CD4-positive, alpha-beta T cell treated with Interleukin-4 for 1 hour (primary cell): ENCODE data around the gene HS3ST2.
"Not testable (repeated sequence)": the region's sequence is repeated elsewhere in the genome, so short reads cannot be mapped to it uniquely, and the experiment has no call there.

ENCODE experiments used
- DNase-seq, 2 donors: peaks; one replicate each; pipeline ENCODE4 v3.0.0-alpha.2; 2020 to 2022

Gene HS3ST2

DNA sequence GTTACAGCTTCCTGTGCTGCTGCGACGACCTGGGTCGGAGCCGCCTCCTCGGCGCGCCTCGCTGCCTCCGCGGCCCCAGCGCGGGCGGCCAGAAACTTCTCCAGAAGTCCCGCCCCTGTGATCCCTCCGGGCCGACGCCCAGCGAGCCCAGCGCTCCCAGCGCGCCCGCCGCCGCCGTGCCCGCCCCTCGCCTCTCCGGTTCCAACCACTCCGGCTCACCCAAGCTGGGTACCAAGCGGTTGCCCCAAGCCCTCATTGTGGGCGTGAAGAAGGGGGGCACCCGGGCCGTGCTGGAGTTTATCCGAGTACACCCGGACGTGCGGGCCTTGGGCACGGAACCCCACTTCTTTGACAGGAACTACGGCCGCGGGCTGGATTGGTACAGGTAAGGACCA is 746 bp downstream of the HS3ST2 start:
- no peak for DNase-seq

DNA sequence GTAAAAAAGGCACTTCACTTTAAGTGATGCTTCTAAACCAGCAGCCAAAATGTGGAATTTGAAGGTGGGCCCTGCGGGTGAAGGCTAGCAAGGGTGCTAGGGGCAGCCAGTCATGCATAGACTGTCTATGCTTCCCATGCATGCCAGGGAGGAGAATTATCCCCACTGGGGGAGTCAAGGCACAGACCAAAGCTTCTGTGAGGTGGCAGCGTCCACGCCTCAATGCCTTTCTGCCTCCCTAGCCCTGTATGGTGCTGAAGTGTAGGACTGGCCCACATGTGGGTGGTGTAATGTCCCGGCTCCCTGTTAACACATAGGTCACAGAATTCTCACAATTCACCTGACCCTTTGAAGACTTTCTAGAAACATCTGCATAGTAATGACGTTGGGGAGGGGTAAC is 1.9 kb downstream of the HS3ST2 start:
- DNase-seq = no peak

DNA sequence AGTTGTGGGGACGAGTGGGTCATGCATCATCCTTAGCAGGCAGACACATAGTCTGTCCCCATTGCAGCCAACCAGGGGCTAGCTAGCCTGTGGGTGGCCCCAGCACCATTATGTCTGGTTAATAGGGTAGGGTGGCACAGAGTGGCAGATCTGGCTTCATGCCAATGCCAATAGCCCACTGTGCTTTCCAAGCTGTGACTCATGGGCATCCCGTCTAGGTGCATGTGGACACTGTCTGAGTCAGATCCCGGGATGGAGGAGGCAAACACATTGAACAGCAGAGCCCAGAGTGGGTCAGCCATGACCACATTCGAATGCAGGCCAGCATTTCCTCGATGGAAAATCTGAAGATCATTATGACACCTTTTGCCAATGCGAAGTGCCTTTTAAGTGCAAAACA is 2.5 kb downstream of the HS3ST2 start:
- DNase-seq = no peak

DNA sequence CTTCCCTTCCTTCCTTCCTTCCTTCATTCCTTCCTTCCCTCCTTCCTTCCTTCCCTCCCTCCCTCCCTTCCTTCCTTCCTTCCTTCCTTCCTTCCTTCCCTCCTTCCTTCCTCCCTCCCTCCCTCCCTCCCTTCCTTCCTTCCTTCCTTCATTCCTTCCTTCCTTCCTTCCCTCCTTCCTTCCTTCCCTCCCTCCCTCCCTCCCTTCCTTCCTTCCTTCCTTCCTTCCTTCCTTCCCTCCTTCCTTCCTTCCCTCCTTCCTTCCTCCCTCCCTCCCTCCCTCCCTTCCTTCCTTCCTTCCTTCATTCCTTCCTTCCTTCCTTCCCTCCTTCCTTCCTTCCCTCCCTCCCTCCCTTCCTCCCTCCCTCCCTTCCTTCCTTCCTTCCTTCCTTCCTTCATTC is 4.8 kb downstream of the HS3ST2 start:
- not testable (repeated sequence) for DNase-seq

DNA sequence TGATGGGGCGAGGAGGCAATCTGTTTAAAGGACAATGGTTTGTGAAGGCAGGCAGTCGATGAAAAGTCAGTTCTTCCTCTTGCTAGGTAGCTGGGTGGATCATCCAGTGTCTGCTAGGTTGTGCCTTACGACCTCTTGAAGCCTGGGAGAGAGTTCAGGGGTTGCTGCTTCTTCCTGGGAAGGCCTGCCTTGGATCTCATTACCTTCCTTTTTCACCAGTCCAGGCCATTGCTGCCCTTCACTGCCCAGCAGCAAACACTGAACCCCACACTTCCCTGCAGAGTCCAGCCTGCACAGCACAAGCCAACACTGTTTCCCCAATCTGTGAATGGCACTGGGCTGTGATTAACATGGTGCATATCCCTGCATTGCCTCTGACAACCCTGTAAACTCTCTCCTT is 24.7 kb downstream of the HS3ST2 start:
- DNase-seq = no peak

DNA sequence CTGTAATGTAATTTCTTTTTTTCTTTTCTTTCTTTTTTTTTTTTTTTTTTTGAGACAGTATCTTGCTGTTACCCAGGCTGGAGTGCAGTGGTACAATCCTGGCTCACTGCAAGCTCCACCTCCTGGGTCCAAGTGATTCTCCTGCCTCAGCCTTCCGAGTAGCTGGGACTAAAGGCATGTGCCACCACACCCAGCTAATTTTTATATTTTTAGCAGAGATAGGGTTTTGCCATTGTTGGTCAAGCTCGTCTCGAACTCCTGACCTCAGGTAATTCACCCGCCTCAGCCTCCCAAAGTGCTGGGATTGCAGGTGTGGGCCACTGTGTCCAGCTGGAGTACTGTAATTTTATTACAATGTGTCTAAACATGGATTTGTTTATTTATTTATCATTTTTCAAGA is 28.1 kb downstream of the HS3ST2 start:
- DNase-seq = not testable (repeated sequence)

DNA sequence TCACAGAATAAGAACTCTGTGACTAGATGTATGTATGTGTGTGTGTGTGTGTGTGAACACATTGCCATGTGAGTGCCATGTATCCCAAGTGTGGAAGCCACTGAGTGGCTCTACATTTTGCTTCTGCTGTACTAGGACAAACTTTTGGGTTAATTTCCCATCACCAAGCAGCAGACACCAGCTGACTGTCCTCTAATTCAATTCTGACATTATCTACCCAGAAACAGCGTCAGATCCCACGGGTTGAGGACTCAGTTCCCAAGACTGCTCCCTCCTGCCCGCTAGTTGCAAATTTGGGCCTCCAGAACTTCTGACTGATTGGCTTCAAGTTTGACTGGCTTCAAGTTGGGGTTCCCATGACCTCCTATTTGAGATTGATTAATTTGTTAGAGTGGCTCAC is 29.2 kb downstream of the HS3ST2 start:
- DNase-seq = no peak

DNA sequence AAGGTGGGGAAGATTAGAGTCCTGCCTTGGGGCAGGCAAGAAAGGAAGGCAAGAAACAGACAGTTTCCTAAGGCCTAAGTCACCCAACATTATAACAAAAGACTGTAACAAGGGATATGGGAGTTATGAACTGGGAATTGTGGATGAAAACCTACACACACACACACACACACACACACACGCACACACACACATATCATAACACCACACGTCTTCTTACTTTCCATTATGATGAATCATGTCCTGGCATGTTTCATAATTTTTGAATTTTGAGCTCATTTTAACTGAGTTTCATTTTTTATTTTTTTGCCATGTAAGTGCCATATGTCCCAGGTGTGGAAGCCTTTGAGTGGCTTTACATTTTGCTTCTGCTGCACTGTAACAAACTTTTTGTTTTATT is 29.9 kb downstream of the HS3ST2 start:
- no peak for DNase-seq

DNA sequence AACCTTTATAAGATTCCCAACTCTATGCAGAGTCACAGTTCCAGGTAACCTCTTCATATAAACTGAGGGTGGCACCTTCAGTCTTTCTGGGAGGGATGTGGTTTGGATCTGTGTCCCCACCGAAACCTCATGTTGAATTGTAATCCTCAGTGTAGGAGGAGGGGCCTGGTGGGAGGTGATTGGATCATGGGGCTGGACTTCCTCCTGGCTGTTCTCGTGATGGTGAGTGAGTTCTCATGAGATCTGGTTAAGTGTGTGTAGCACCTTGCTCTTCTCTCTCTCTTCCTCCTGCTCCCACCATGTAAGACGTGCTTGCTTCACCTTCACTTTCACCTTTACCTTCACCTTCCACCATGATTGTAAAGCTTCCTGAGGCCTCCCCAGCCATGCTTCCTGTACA is 30.5 kb downstream of the HS3ST2 start:
- no peak for DNase-seq

DNA sequence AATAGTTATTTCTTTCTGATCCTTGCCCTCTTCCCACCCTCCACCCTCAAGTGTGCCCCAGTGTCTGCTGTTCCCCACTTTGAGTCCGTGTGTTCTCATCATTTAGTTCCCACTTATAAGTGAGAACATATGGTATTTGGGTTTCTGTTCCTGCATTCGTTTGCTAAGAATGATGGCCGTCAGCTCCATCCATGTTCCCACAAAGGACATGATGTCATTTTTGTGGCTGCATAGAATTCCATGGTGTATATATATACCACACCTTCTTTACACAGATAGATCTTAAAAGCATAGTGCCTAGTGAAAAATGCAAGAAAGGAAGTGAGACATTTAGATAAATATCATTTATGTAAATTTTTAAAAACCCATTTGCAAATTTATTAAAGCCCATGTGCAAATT is 33.1 kb downstream of the HS3ST2 start:
- no peak for DNase-seq

DNA sequence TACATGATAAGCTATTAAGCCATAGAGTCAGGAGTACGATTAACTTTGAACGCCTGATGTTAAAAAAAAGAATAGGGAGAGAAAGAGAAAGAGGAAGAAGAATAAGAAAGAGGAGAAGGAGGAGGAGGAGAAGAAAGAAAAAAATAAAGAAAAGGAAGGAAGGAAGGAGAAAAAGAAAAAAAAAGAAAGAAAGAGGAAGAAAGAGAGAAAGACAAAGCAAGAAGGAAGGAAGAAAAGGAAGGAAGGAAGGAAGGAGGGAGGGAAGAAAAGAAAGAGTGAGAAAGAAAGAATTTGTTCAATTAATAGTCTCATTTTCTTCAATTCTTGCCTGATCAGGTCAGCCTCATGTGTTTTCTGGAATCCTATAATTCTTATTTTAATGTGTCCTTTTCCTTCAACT is 33.7 kb downstream of the HS3ST2 start:
- DNase-seq = no peak

DNA sequence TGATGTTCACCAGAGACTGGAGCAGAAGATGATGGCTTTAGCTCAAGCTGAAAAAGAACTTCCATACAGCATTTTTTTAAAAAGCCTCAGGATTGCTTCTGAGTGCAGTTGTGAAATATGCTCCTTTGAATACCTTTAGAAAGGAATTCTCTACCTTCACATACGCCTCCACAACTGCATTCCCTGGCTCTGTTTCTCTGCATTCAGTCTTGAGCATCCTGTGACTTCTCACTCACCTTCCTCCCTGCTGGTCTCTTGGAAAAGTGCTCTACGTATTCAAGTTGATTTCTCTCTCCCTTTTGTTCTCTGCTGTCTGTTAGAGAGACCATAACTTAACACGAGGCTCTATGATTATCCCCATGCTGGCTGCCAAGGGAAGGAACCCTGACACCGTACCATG is 34.5 kb downstream of the HS3ST2 start:
- no peak for DNase-seq

DNA sequence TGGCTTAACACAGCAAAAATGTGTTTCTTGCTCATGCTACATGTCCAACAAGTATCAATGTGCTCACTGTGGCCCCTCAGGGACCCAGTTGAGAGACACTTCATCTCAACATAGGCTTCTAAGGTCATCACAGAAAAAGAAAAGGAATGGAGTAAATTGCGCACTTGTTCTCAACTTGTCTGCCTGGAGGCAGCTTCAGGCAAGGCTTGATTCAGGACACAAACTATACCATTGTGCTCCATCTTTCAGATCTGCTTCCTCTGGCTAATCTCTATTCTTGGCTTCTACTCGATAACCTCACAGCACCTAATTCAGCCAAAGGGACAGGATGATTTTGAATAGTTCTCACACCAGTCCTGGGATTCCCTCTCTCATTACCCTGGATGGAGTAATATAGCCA is 35.6 kb downstream of the HS3ST2 start:
- DNase-seq = no peak

DNA sequence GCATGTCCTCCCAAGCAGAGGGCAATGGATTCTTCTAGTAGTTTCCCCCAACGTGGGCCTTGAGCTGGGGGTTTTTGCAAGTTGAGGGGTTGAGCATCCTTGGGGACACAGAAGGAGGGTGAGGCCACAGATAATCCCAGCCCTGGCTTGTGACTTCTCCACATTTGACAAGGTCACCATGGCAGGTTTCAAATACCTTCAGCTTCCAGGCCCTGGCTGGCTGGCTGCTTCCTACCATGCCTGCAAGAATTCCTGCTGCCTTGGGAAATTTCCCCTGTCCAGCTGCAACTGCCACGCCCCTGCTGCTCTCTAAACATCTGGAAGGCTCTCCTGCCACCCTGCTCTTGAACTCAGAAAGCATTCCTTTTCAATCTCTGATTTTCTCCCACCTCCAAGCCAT is 41.3 kb downstream of the HS3ST2 start:
- no peak for DNase-seq

DNA sequence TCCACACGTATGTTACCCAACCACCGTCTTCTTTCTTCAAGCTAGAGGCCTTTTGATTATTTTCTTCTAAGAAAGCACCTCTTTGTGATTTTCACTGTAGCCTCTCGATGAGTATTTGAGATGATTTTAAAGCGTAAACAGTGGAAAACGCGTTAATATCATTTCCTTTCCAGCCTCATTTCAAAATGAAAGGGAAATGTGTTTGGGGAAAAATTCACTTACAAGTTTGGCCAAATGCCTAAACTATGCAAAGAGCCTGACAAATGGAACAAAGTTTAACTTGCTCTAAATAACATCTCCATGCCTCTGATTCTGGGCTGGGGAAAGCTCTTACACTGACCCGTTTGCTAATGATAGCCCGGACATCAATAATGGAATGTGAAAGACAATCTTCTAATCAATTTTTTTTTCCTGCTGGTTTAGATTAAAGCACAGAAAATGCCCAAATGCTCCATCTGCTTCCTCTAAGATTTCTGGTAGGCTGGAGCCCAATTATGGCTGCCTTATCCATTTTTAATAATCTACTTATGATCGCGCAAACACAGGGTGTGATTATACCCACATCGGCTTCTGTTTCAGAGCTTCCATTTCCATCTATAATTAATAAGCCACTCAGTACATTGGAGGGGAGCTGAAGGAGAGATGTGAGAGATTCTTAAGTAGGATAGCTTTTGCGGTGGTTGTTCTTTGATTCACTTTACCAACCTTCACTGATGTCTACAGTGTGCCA is 43.5 kb downstream of the HS3ST2 start:
- no peak for DNase-seq

DNA sequence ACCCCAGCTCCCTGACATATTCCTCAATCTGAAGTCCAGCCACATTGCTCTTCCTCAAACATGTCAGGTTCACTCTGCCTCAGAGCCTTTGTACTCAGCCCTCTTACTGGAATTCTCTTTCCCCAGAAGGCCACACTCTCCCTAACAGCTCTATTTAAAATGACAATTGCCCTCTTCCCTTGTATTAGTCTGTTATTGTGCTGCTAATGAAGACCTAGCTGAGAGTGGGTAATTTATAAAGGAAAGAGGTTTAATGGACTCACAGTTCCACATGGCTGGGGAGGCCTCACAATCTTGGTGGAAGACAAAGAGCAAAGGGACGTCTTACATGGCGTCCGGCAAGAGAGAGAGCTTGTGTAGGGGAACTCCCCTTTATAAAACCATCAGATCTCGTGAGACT is 46.0 kb downstream of the HS3ST2 start:
- DNase-seq = no peak

DNA sequence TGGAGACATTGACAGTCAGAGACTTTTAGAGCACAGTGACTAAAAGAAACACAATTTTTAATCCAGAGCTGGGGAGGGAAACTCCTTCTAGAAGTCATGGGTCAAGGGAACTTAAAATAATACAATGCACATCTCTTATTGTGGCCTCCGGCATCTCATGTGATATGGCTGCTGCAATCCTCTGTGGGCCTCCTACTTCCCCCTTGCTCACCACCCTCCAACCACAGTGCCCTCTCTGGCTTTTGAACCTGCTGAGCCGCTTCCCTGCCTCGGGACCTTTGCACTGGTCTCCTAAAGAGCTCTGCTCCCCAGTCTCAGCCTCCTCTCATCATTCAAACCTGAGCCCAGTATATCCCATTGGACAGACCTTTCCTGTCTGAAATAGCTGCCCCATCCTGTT is 47.6 kb downstream of the HS3ST2 start:
- DNase-seq = no peak

DNA sequence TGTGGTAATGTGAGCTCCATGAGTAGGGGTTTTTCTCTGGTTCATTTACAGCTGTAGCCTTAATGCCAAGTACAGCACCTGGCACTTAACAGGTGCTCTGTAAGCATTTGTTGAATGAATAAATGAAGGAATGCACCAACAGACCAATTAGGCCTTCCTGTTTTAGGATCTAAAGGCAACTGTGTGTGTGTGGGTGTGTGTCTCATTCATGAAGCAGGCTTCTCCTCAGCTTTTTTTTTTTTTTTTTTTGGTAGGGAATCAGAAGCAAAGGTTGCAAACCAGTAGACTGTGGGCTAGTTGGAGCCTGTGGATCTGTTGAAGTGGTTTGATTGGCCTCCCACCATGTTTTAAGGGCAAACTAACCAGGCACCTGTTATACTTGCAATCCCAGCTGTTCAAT is 48.1 kb downstream of the HS3ST2 start:
- DNase-seq = no peak

DNA sequence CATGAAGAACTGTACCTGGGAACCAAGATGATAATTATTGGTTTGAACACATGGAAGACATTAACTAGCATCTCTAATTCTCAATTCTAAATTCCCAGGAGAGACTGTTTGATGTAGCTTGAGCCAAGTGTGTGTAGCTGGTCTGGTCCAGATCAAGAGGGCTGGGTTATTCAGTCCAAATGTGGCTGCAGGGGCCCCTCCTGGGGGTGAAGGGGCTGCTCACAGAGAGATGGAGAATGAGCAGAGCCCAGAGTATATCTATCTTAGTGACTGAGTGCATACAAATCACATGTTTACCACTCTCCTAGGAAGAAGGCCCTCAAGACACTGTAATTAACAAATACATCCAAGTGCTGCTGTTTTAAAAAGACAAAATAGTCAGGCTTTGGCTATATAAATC is 50.4 kb downstream of the HS3ST2 start:
- DNase-seq = no peak

DNA sequence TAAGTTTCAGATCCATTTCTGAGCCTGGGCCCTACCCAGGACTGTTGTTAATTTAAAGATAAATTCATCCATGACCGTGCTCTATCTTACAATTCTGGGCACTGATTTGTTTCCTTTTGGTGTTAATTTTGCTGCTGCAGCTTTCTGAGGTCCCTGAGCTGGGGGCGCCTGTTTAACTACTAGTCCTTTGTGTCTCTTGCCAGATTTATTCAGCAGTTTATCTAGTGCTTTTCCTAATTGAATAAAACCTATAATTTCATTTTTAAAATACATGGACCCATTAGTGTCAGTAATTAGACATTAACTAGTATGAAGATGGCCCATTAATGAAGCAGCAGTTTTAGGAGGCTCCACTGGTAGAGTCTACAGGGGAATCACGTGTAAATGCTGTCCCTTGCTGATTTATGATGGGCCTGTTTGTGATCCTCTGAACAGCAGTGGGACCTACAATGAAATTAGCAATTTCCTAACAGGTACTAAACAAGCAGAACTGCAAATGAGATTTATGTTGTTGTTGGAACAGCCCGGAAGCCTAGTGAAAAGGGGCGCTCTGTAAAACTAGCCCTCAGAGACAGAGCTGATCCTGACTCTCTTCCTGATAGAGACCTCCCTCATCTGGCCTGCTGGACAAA is 54.7 kb downstream of the HS3ST2 start:
- no peak for DNase-seq

DNA sequence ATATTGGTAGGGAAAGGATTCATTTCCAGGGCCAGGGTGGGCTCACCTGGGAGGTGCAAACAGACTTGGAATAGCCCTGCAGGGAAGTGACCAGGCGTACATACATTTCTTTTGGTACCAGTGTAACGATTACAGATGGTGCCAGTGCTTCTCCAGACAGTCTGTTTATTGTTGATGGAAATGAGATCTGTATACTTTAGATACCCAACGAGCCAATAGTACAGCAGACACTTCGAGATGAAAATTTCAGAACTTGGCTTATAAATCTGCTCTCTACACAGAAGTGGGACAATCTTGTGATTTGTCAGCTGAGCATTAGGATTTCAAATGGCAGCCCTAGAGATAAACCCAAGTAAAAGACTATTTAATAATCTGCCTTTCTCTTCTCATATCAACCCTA is 57.9 kb downstream of the HS3ST2 start:
- DNase-seq = no peak

DNA sequence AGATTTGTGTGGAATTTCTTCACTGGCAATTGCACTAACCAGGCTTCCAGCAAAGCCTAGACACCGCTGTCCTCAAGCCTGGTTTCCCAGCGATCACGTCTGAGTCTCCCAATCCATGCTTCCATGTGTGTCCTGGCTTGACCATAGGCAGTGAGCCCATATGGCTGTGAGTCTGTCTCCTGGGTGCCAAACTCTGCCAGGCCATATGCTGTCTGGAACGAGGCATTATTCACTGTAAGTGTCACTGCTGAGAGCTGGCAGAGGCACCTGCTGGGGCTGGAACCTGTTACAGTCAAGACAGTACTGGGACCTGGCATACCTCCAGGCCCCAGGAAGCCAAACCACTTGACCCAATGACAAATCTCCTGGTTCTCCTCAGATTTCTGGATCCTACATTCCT is 60.4 kb downstream of the HS3ST2 start:
- DNase-seq = no peak

DNA sequence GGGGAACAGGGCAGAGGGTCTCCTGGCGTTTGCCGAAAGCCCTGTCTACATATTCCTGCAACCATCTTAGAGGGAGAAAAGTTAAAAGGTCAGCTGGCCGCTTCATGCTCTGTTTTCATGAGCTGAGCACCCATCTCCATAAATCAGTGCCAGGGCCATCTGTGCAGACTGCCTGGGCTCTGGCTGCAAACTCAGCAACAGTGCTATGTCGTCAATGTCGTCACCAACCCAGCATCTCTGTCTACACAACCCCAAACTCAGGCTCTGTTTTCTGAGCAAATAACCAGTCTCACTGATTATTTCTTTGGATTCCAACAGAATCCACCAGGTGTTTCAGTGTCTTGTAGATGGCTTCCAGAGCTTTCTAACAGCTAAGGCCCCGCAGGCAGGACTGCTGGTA is 65.0 kb downstream of the HS3ST2 start:
- no peak for DNase-seq

DNA sequence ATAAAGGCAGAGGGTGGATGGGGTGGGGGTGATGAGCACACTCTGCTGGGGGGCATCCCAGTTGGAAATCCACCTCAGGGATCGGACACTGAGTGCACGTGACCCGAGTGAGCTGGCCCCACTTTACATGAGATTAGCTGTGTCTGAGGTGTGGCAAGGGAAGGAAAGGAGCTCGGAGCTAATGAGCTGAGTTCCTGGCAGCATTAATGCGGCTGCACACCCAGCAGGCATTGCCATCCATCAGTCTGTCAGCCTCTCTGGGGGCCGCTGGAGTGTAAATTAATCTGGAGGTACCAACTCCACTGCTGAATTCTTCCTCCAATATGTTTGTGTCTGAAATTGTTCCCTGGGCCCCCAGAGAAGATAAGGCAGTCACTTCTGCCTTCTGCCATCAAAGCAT is 65.5 kb downstream of the HS3ST2 start:
- DNase-seq = no peak

DNA sequence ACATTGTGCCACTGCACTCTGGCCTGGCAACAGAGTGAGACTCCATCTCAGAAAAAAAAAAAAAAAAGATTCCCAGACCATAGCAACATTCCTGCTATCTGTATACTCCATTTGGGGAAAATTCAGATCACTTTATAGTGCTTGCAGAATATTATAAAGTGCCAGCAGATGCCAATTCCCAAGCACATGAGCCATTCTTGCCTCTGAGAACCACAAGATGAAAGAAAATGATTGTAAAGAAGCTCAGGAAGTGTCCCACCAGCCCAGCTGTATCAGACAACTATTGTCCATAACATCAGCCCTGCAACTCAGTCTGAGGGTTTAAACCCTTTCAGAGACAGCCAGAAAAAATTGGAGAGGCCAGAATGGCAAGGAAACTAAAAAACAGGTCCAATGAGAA is 69.0 kb downstream of the HS3ST2 start:
- no peak for DNase-seq
